ENCODE measurements around the gene CD40.

CD40 gene

DNA sequence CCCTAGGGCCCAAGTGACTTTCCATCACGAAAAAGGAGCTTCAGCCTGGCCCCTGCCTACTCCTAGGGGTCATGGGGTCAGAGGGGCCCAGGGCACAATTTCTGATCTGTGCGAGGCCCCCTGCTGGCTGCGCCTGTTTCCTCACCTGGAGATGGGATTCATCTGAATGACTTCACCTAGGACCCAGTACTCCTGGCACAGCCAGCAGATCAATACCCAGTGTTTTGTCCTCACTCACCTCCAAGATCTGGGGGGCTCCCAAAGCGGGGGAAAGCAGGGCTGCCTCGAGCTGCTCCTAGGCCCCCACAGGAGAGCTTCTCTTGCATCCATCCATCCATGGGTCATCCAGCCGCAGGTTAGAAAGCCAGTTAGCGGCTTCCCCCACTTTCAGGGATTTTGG is 33.8 kb downstream of the CD40 start:
- no peak for DNase-seq

DNA sequence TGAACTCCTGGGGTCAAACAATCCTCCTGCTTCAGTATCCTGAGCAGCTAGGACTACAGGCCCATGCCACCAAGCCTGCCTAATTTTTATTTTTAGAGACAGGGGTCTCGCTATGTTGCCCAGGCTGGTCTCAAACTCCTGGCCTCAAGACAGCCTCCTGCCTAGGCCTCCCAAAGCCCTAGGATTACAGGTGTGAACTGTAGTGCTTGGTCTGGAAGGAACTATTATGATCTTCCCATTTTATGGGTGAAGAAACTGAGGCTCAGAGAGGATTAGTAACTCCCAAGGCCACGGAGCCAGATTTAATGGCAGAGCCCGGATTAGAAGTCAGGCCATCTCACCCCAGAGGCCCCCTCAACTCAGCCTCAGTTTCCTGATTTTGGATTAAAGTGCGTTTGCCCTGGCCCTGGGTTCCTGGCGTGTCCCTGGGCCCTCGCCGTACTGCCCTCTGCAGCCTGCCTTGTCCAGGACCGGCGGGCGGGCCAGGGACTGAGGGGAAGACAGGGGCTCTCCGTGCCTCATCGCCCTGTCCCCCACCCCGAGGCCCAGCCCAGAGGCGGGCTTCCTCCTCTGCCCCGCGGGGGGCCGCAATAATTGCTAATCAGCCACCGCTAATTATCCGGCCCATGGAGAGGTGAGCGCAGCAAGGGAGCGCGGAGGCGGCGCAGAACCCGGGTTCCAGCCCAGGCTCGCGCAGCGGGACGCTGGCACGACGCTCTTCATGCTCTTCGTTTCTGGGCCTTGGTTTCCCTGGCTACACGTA is 34.9 kb downstream of the CD40 start:
- DNase-seq = no peak

DNA sequence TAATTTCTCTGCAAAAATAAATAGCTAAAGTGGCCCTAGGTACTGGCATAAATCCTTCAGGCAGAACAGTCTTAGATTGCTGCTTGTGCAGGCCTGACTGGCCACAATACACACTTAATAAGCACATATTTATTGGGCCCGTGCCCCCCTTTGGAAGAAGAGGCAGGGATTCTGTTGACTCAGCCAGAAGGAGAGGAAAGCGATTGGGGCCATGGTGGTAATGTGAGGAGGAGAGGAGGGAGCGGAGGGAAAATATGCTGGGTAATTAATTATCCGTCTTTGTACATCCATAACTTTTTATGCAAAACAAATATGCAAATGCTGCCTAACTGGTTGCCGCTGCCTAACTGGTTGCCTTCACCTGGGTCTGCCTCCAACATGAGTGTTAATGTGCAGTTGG is 36.2 kb downstream of the CD40 start:
- no peak for DNase-seq

DNA sequence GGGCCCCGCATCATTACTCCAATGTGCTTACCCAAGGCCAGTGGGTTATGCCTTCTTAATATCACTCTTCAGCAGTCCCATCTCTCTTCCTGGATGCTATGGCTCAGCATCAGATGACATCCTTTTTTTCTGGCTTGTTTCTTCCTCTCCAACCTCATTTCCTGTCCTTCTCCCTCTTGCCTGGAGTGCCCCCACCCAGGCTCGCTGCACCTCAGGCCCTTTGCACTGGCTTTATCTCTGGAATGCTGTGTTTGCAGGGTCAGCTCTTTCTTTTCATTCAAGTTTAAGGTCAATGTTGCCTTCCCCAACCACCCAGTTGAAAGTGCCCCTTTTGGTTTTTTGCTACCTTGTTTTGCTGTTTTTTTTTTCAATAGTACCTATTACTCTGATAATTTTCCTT is 36.7 kb downstream of the CD40 start:
- no peak for DNase-seq

DNA sequence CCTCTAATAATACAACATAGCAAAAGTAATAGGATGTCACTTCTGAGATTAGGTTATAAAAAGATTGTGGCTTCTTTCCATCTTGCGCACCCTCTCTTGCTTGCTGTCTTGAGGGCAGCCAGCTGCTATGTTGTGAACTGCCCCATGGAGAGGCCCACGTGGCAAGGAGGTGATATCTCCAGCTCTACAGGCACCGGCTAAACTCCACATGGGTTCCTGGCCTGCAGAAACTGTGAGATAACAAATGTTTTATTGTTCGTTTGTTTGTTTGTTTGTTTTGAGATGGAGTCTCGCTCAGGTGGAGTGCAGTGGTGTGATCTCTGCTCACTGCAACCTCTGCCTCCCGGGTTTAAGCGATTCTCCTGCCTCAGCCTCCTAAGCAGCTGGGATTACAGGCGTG is 38.0 kb downstream of the CD40 start:
- no peak for DNase-seq

DNA sequence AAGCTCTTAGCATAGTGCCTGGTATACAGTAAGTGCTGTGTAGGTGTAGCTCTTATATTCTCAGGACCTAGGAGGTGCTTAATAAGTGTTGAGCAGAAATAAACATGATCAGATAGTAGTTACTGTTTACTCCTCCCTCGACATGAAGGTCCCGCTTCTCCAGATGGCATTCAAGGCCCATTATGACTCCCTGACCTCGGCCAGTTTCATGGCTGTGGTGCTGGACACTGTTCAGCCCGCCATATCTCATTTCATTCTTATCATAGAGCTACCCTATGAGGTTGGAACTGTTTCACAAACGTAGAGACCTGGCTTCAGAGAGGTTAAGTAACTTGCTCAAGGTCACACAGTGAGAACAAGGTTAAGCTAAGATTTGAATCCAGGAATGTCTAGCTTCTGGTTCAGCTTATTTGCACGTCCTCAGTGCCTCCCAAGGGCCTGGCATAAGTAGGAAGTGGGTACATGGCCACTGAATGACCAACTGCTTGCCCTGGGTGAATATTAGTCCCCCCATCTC is 39.0 kb downstream of the CD40 start:
- no peak for DNase-seq

DNA sequence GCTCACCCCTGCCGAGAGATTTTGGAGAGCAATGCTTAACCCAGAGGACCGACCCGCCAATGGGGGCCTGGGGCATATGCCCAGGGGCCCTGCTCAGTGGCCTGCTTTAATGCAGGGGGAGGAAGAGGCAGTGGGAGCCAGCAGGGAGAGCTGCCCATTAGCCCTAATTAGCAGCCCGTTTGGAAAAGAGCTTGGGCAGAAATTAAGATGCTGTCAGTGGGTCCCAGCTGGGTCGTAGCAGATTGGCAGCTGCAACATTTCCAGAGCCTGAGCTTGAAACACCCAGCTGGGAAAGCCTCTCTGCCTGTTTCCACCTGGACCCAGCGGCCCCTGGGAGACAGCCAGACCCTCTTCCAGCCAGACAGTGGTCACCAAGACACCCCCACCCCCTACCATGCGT is 39.5 kb downstream of the CD40 start:
- DNase-seq = no peak

DNA sequence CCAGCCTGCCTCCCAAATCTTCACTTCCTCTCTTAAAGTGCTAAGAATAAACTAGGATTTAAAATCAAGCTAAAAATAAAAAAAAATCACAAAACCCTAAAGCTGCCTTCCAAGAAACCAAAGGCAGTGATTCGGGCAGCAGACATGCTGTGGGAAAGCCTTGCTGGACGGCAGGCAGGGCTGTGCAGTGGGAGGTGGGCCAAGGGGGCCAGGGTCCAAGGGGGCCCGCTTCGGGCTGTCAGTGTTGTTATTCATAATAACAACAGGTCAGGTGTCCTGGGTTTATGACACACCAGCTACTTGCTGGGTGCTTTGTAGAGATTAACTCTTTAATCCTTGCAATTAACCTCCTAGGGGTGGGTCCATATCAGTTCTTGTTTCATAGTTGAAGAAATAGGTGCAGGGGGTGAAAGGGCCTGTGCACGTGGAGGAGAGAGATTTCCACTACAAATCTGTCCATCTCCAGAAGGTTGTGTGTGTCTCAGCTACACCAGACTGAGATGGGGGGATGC is 40.4 kb downstream of the CD40 start:
- DNase-seq = no peak

DNA sequence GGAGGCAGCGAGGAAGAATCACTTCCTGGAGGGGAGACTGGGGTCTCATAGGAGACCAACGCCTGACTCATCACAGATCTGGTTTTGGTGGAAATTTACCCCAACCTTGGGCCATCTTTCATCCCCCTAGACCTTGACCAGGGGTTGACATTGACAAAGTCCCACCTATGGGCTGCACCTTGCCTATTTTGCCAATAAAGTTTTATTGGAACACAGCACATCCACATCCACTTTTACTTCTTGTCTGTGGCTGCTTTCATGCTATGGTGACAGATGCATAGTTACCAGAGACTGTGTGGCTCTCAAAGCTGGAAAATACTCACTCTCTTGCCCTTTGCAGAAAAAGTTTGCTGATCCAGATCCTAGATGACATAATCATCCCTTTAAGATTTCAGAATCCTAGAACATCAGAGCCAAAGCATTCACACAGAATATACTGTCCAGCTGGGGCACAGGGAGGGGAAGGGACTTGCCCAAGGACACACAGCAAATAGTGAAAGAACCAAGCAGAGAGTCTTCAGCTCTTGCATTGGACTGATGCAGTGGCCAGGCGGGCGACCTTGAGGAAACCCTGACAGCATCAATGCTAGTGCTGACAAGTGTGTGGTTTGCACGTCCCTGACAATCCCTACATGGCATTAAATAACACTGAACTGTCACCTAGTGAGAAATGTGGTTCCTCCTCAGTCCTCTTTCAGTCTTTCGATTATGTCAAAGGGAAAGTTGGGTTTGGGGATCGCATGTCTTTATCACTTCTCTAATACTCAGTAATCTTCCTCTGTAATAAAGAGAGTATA is 41.2 kb downstream of the CD40 start:
- DNase-seq = no peak

DNA sequence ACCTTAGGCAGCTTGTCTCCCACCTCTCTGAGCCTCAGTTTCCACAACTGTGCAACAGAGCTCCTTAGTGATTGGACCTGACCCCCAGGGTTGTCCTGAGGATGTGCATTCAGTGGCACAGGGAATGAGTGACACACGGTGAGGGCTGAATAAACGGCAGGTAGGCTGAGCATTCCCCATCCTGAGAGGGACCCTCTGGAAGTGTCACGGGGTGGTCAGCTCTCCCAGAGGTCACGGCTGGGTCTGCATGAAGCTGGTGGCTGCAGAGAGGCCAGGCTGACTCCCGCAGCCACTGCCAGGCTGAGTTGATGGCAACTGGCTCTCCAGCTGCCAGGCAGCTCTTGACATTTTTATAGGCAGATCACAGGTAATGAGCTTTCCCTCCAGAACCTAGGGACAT is 42.5 kb downstream of the CD40 start:
- DNase-seq = no peak

DNA sequence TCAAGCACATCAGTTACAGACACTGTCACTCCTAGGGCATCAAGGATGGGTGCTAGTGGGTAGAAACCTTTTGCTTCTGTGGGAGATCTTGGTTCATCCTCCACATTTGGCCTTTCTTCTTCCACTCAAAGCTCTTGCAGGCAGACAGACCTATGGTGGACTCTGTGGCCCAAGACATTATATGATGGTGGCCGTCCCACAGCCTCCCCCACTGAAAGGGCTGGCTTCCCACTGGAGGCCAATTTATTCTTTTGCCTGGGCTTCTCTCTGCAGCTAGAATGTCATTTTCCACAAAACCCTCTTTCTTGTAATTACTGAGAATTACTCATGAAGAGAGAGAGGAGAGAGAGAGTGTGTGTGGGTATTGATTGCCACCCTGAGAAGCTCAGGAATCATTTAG is 43.8 kb downstream of the CD40 start:
- DNase-seq = no peak

DNA sequence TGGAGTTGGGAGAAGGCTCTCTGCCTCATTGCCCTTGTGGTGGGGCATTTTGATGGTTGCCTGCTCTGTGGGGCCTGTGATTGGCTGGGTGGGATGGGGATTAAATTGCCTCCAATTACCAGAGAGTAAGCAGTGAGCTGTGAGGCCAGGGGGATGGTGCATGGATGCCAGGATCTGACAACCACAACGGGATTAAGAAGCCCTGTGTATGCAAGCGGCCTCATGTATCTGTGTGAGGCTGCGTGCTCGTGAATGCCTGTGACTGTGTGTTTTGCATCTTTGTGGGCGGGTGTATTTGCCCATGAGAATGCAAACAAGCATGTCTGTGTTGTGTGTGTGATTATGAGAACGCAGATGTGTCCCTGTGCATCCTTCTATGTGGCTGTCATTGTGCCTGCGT is 46.1 kb downstream of the CD40 start:
- DNase-seq = no peak

DNA sequence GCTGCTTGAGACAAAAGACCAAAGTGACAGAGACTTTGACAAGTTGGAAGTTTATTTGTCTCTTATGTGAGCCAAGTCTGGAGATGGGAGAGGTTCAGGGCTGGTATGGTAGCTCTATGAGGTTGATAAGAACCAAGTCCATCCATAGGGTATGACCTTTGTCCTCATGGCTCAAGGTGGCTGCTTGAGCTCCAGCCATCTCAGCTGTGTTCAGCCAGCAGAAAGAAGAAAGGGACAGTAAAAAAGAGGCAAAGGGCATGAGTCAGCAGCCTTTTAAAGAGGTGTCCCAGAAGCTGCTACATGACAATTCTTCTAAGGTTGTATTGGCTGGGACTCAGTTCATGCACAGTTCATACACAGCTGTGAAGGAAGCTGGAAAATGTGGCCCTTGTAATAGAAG is 49.0 kb downstream of the CD40 start:
- no peak for DNase-seq

DNA sequence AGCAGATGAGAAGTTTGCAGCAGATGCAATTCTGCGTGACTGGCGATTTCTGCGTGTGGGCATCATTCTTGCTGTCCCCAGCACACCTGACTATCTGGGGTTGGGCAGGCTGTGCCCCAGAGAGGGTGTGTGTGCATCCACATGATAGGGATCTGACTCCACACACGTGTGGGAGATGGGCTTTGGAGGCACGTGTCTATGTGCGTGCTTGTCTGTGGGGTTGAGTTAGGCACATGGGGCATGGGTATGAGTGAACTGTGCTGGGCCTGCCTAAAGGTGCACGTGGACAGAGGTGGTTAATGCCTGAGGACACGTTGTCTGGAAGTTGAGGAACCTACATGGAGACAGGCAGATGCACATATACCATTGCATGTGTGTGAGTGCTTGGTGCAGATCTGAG is 50.3 kb downstream of the CD40 start:
- no peak for DNase-seq

DNA sequence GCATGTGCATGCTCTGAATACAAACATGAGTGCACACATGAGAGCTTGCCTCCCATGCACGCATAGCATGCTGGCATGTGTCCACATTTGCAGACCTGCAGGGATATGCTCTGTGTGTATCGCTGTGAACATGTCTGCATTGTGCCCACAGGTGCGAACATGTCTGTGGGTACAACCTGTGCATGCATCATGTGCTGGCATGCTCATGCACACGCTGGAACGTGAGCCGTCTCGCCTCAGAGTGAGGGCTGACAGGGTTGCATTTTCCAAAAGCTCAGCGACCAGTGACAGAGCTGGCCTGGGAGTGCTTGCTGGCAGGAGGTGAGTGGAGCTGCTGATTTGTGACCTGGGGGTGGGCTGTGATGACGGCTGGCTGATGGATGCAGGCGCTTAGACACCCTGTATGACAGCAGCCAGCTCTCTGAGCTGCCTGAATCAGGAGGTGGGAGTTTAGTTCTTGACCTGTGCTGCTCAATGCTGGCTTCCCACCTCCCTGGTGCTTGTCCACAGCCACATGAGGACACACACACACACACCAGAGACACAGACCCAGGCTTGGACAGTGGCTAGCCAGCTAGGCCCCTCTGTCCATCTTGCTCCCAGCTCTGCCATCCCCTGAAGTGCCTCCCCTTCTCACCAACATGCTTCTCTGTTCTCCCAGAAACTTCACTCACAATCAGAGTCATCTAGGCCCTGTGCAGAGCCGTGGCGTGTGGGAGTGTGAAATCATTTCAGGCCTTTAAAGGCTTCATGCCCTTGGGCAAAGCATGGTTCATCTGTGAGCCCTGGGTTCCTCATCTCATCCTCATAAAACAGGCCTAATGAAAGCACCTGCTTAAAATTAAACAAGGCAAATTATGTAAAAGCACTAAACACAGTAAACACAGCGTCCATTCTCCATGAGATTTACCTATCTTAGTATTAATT is 51.4 kb downstream of the CD40 start:
- DNase-seq = no peak

DNA sequence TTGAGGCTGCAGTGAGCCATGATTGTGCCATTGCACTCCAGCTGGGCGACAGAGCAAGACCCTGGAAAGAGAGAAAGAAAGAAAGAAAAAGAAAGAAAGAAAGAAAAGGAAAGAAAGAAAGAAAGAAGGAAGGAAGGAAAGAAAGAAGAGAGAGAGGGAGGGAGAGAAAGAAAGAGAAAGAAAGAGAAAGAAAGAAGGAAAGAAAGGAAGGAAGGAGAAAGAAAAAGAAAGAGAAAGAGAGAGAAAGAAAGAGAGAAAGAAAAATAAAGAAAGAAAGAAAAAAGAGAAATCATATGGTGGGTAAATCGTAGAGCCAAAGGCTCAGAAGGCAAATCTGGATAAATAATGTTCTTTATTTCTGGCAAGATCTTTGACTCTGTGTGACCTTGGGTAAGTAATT is 53.4 kb downstream of the CD40 start:
- no peak for DNase-seq

DNA sequence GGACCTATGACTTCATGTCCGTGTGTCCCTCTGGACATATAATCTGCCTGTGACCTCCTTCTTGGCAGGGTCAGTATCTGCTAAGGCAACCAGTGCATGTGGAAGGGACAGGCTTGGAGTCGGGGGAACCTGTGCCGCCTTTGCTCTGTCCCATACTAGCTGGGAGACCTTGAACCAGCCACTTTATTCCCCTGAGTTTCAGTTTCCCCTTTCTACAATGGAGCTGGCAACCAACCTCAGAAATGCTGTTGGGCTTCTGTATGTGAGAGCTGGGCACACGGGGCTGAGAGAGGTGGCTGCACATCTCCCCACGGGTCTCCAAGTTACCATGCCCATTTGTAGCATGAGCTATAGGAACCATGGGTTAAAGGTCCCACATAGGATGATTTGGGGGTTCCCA is 53.8 kb downstream of the CD40 start:
- DNase-seq = no peak

DNA sequence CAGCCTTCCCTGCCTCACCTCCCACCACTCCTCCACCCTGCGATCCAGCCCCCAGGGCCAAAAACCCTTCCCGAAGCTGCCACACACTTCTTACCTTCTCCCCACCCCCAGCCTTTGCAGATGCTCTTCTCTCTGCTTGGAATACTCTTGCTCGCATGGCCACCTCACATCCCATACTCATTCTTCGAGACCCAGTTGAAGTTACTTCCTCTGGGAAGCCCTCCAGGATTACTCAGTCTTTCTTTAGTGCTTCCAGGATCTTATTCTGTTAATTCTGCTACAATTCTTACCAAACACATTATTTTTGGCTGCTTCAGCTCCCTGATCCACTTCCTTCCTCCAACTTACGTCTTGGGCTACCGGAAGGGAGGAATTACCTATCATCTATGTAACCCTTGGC is 54.3 kb downstream of the CD40 start:
- DNase-seq = no peak

DNA sequence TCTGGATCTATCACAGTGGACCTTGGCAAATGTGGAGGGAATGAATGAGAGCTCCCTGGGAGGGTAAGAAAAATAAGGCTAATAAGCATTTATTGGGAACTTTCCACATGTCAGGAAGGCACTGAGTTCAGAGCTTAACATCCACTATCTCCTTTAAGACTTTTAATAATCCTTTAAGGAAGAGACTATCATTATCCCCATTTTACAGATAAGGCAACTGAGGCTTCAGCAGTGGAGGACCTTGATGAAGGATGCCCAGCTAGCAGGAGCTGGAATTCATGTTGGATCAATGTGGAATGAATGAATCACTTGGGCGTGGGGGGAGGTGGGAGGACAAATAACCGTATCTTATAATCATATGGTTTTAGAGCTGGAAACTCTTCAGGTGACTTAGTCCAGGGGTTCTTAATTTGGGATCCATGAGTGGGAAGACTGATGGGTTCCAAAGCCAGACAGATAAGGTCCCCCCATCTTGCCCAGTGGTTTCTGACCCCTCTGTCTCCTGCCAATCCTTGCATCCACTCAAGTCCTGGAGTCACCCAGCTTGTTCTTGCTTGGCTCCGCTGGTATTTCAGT is 54.9 kb downstream of the CD40 start:
- no peak for DNase-seq

DNA sequence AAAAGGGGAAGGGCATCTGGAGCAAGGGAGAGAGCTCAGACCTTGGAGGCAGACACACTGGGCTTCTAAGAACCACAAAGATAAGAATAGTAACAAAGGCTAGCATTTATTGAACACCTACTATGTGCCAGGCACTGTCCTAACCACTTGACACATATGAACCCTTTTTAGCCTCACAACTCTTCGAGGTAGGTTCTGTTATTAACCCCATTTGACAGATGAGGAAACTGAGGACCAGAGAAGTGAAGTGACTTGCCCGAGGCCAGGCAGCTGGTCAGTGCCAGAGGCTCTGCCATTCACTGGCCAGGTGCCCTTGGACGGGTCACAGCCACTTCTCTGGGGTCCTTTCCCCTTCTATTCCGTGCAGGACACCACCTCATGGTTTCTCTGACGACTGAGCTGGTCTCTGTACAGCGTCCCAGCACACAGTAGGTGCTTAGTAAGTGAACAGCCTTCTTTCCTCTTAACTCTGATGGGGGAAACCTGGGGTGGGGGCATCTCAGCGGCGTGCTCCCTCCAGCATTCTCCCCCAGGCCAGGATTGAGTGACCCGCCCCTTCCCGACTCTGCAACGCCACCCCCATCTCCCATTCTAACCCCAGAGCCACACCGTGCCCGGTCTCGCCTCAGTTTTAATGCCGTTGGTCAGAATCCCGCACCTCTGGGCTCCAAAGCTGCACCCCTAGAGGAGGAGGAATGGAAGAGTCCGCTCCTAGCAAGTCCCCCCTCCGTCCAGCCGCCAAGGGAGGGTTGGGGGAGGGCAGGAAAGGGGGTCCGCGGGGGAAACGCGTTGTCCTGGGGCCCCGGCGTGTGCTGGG is 55.7 kb downstream of the CD40 start:
- DNase-seq = no peak

DNA sequence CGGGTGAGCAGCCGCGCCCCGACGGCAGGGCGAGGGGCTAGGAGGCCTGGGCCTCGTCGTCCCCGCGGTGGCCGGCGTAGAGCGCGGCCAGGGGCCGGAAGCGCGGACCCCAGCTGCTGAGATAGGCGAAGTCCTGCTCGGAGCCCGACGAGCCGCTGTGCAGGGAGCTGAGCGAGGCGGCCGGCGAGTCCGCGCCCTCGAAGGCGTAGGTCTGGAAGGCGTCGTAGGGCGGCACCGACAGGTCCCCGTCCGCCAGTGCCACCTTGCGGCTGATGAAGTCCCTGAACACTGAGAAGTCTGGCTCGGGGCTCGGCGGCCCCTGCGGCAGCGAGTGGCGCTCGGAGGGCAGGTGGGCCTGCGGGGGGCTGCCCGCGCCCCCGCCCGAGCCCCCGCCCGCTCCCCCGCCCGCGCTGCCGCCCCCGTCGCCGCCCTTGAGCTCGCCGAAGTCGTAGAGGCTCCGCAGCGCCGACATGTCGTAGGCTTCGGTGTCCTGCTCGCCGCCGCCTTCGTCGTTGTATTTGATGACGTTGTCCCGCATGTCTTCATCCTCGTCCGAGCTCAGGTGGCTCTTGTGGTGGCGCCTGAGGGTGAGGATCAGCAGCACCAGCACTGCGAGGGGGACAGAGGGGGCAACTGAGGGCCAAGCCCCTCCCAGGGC is 56.5 kb downstream of the CD40 start:
- DNase-seq = peak; percentile 52 to 71
